Stimulated activated CD8-positive, alpha-beta memory T cell treated with anti-CD3 and anti-CD28 coated beads, Interleukin-7, amount 100 ng/mL, for 48 hours (primary cell): ENCODE measurements around the gene MBLAC1.
A peak's percentile ranks its signal among the peaks of the same experiment; 100 is the strongest.

Experiments used
- DNase-seq, 2 donors: peaks; one replicate each; pipeline ENCODE4 v3.0.0-alpha.2; 2020; ENCODE audit warnings: low read depth in 1 of 2; ENCODE audit errors: extremely low read depth in 1 of 2

Gene MBLAC1

DNA sequence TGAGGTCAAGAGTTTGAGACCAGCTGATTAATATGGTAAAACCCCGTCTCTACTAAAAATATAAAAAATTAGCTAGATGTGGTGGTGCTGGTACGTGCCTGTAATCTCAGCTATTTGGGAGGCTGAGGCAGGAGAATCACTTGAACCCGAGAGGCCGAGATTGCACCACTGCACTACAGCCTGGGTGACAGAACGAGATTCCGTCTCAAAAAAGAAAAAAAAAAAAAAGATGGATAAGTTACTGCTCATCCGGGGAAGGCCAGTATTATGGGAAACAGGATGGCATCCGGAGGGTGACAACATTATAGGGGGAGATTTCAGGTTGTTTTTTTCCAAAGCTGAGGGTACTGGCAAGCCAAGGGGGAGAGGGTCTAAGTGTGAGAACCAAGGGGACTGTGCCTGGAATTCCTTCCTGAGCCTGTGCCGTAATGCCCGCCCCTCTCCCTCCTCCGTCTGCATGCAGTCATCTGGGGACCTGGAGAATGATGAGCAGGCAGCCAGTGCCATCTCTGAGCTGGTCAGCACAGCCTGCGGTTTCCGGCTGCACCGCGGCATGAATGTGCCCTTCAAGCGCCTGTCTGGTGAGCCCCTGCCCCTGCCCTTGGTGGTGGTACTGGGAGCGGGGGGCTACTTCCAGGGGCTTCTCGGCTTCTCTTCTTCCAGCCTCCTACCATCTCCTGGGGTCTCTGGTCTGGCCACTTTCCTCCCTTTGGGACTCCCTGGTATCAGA, 26.3 kb downstream of the MBLAC1 start:
- DNase-seq = no peak

GRCh38 chr7:100153708-100154535, 27.2 kb downstream of the MBLAC1 start:
- no peak for DNase-seq

DNA sequence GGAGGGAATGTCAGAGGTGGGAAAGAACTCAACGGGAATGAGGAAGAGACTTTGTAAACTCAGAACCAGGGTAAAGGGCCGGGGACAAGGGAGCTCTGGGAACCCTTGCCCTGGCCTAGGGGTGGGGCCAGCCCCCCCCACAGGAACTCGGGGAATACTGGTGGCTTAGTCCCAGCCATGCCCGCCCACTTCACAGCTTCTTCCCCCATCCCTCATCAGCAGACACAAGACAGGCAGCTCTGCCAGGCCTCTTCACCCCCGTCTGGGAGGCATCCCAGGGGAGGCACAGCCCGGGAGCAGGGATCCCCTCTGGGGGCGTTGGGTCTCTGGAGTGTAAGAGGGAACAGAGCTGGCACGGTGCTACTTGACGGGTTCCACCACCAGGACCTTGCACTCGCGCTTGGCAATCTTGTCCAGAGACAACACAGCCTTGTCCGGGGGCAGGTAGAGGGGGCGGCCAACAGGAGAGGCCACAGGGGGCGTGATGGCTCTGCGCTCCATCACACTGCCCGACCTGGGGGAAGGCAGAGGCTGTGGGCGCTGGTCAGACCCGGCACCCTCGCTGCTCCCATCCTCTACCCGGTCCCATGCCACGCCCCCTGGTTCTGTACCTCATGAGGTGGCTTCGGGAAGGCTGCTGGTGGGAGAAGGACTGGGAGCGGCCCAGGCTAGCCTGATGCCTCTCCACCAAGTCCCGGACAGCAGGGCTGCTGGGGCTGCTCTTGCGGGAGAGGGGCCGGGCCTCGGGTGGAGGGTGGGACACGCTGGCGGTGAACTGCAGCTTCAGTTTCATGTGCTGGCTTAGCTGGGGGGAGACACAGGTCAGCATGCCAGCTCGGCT, 28.1 kb downstream of the MBLAC1 start:
- DNase-seq = no peak

DNA sequence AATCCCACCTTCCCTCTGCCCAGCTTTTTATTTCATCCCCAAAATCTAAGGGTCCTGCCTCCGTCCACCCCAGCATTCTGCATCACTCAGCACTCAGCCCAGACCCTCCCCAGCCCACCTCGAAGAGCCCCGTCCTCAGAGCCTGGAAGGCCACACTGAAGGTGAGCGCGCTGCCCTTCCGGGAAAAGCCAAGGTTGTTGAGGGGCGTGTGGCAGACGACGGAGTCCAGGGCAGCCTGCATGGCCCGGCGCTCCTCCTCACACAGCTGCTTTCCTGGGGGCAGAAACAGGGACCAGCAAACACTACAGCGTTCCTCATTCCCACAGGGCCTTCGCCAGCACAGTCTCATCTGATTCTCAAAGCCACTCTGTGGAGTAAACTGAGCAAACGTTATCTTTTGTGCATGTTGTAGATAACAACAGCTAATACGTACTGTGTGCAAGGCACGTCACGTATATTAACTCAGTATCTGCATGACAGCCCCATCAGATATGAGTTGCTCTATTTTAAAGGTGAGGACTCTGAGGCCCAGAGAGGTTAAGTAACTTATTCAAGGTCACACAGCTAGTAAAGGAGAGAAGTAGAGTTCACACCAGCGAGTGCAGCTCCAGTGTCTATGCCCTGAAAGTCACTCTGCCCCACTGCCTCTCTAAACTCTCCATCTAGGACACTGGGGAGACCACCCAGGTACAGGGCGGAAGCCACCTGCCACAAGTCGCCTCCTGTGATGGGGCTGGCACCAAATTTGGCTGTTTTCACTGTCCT, 29.0 kb downstream of the MBLAC1 start:
- no peak for DNase-seq

DNA sequence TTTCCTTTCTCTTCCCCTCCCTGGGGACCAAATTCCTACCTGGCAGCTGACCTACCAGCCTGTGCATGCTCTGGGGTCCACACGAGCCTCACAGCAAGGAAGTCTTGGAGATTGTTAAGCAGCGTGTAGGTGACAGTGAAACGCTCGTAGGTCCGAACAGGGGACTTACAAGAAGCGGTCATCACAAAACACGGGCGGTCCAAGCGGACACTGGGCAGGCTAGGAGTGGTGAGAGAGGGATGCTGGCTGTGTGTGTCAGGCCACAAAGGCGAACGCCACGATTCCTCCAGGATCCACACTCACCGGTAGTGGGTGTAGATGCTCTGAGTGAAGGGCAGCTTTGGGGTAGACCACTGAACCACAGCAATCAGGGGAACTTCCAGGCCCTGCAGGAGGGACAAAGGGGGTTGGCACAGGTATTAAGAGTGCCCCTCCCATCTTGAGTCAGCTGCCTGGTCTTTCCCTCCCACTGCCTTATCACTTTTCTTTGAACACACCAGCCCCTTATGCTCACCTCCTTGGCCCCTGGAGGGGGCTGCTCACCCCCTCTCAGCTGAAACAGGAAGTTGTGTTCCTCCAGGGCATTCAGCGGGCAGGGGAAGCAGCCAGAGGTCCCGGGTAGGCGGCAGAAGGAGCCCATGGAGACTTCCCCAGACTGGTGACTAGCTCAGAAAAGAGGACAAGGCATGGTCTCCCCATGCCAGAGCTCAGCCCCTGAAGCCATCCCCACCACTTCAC, 29.7 kb downstream of the MBLAC1 start:
- no peak for DNase-seq

- DNase-seq = no peak
Measured at GRCh38 chr7:100157069-100157333, 30.2 kb downstream of the MBLAC1 start.

DNA sequence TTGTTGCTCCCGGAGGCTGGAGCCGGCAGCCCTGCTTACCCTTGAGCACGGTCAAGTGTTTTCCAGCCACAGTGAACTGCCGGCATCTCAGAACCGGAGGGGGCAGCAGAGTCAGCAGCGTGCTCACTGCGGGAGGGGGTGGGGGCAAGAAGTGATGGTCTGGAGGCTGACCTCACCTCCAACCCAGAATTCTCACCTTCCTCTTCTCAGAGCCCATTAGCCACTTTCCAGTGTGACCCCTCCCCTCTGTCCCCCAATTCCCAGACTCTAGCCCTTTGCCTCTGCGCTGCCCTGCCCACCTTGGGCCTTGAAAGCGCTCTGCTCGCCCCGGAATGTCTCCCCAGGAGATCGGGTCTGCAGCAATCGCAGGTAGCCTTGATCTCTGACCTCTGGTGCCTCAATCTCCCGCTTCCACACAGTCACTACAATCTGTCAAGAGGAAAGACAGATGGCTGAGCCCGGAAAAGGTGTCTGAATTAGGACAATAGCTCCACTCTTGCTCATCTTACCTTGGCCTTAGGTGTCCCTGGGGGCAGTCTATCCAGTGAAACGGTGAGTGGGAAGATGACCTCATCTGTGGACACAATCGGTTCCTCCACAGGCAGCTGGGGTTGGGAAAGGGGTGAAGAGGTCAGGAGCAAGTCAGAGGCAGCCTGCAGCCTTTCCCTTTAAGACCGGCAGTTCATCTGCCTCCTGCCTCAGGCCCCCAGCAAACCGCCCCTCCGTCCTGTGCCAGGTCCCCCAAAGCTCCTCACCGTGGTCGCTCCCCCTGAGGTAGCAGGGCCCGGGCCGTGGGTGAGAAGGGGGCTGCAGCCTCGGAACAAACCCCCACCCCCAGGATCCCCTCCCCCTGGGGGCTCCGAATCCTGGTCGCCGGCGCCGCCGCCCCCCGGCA, 30.8 kb downstream of the MBLAC1 start:
- DNase-seq = no peak

DNA sequence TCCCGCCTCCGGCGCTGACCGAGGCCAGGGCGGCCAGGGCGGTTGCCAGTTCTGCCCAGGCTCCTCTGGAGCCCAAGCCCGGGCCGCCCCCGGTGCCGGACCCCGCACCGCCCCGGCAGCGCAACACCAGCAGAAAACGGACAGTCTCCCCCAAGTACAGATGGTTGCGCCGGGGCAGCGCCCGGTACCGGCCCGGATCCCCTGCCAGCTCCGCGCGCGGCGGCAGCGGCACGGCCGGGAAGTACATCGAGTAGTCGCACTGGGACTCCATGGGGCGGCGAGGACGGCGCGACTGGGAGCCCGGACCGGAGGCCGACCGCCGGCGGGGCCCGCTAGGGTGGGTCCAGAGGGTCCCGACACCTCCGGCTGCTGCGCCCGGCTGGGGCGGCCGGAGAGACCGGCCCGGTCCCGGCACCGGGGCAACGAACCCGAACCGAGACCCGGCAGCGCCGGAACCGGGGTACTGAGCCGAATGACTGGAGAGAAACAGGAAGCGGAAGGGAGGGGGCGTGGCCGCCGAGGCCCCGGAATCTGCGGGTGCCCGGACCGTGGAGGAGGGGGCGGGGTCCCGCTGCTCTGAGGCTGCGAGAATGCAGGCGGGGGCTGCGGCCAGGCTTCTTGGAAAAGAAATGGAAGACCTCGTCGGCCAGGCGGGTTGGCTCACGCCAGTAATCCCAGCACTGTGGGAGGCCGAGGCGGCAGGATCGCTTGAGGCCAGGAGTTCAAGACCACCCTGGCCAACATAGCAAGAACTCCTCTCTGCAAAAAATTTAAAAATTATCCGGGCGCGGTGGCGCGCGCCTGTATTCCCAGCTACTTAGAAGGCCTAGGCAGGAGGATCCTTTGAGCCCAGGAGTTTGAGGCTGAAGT, 31.7 kb downstream of the MBLAC1 start, which contains the start of gene TRAPPC14:
Gene TRAPPC14, minus strand, starts transcription at position 495 of the 870 bp plus-strand sequence. Its CDS starts 224 bp downstream, at position 271.
- DNase-seq = peak; percentile 81 to 91

DNA sequence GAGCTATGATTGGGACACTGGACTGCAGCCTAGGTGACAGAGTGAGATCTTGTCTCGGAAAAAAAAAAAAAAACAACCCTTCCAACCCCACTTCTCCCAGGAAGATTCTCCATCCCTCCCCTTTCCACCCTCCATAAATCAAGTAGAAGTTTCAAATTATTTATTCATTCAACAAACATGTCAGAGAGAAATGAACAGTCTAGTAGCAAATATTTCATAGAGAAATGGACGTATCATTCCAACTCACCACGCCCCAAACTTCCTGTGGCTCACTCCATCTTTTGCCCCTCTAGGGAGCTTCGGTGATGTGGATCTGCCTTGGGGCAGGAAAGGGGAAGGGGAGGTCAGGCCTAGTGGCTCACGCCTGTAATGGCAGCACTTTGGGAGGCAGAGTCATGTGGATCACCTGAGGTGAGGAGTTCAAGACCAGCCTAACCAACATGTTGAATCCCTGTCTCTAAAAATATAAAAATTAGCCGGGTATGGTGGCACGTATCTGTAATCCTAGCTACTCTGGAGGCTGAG, 32.4 kb downstream of the MBLAC1 start:
- DNase-seq = no peak

GRCh38 chr7:100160067-100160466, 33.3 kb downstream of the MBLAC1 start:
- DNase-seq = no peak

DNA sequence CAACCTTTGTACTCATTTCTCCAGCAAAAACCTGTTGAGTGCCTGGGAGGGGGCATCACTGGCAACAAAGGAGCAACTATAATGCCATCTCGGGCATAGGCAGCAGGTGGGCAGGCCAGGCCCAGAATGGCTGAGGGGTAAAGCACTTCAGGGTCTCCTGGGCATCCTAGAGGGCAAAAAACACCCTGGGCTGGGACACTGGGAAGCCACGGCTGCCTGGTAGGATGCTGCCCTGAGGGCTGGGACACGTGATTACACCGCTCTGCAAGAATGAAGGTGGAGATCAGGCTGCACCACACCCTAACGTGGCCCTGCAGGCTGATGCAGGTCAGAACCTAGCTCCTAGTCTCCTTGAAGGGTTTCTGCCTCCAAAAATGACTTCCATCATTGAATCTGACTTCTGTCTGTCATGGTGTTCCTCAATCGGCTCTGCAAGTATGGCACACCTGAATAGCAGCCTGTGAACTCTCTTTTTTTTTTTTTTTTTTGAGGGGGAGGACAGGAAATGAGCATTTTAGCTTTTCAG, 36.3 kb downstream of the MBLAC1 start:
- DNase-seq = no peak

DNA sequence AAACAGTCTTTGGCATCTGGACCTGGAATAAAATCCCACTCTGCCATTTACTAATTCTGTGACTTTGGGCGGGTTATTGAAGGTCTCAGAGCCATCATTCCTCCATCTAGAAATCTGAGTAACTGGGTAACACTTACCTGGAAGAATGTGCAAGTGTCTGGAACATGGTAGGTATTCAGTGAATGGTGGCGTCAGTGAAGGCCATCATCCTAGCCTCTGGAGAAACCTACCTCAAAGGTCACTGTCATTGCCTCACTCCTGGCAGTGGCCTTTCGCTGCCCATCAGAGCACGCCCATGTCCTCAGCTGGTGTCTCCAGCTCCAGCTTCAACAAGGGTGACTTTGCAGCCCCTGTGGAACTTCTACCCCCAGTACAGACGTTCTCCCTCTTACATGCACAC, 37.1 kb downstream of the MBLAC1 start:
- DNase-seq = no peak

DNA sequence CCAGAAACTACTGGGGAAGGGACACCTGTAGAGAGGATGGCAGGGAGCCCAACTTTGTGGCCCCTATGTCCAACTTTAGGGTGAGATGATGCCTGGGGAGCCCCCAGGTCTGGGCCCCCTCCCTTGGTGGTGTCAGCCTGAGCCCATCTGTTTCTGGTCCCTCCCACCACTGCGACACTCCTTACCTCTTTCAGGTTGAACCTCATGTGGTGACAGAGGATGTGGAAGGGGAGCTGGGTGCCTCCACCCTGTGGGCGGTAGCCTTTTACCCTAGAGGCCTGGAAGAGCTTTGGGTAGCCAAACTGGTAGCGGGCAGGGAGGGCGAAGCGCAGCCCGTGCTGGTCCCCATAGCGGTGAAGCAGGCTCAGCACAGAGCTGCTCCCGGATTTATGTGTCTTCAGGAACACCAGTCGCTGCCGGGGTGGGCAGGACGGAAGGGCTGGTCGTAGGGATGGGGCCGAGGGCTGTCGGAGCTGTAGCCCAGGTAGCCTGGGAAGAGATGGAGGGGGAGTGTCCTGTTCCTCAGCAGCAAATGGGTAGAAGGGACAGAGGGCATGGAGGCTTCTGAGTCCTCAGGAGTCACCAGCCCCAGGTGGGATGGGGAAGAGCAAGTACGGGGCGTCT, 39.7 kb downstream of the MBLAC1 start:
- no peak for DNase-seq

GRCh38 chr7:100166970-100167911, 40.5 kb downstream of the MBLAC1 start:
- no peak for DNase-seq

- DNase-seq = no peak
Measured at GRCh38 chr7:100167912-100168323, 41.2 kb downstream of the MBLAC1 start.
